HG02970 (cell line): Measurements from ENCODE around the gene GATAD2B.
A peak's percentile ranks its signal among the peaks of the same experiment; 100 is the strongest.

Experiments
- ATAC-seq: cut with Tn5 transposase; IDR thresholded peaks from one replicate; pipeline ENCODE4 v1.9.1; 2021; ENCODE audit warnings: mild to moderate bottlenecking, moderate library complexity, moderate number of reproducible peaks; ENCODE audit not compliant: unreplicated experiment, low FRiP score

The GATAD2B gene

DNA sequence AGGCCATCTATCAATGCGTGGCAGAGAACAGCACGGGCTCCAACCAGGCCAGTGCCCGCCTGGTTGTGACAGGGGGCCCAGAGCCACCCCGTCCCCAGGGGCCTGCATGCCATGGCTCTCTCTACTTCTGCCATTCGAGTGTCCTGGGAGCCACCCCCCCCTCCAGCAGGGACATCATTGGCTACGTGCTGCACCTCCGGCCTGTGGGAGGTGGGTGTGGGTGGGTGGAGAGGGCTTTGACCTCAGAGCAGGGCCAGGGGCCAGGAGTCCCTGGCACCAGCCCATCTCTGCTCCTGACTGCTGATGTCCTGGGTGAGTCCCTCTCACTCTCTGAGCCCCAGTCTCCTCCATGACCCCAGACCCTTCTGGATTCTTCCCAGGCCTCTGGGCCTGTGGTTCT lies 122.3 kb downstream of the GATAD2B start:
- no peak for ATAC-seq

DNA sequence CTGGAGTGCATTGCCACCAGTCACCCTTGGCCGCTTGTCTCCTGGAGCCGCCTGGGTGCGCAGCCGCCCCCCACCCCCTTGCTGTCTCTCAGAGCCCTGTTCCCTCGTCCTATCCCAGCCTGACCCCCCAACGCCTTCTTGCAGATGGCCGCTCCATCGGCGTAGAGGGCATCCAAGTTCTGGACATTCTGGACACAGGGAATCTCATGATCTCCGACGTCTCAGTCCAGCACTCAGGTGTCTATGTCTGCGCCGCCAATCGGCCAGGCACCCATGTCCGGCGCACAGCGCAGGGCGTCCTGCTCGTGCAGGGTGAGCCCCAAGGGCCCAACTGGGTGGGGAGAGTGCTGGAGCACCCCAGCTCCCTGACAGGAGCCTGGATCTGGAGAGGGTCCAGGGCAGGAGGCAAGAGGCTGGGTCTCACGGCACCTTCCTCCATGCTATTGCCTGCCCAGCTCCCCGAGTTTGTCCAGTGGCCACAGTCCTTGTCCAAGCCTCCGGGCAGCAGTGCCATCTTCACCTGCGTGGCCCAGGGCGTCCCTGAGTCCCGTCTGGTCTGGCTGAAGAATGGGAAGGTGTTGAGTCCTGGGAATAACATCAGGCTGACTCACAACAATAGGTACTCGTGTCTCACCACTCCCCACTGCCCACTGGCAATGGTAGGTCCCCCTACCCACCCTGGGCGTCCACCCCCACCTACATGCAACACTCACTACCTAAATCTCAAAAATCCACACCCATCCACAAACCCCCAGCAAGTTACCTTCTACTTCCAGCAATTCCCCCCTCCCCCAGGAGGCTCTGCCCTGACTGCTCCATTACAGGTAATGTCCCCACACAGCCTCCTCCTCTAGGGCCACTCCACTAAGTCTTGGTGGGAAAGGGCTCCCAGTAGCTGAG lies 123.0 kb downstream of the GATAD2B start:
- no peak for ATAC-seq

DNA sequence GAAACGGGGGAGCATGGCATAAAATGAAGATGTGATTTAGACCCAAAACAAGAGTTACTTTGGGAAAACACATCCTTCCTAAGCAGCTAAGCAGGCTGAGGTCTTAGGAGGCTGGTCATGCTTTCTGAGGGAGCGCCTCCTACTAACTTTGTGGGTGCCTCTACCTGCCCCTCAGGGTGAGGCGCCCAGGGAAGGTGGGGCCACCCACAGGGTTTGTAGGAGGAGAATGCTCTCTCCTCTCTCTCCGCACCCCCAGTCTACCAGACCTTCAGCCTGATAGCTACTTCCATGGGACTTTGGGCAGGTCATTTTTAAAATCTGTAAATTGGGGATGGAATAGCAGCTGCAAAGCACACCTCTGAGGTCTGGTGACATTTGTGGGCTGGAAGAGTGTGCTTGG lies 123.8 kb downstream of the GATAD2B start:
- ATAC-seq = no peak

DNA sequence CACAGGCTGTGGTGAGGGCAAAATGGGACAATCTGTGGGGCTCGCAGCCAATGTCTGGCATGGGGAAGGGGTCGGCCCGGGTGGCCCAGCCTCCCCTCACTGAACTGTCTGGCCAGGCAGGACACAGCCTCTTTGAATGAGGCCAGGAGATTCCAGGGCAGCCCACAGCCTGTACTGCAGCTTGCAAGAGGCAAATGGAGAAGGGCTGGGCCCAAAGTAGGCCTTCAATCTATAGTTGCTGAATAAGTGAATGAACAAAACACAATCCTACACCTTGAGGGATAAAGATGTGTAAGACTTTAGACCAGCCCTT lies 124.3 kb downstream of the GATAD2B start:
- no peak for ATAC-seq

DNA sequence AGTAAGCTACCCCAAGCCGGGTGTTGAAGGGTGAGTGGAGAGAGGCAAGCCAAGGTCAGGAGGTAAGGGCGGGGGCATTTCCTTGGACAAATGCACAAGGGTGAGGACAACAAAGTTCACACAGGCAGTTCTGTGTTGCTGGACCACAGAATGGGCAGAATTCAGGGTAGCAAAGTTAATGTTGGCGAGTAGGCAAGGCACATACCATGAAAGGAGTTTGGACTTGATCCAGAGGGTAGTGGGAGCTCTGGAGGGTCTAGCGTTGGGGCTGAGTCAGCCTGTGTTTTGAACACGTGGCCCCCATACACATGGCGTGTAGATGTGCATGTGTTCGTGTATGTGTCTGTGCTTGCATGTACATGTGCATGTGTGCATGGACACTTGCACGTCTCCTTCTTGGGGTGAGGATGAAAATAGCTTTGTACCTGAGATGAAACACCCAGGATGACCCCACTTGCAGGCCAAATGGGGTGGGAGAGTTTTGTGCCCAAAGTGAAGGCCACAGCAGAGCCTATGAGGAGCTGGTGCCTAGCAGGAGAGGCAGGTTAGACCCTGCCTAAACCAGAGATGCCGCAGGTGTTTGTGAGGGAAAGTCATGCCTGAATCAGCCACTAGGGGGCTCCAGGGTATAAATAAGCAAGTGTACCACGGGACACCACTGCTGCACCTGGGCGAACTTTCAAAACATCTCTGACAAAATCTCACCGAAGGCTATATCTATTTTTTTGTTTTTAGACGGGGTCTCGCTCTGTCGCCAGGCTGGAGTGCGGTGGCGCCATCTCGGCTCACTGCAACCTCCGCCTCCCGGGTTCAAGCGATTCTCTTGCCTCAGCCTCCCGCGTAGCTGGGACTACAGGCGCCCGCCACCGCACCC lies 125.7 kb downstream of the GATAD2B start:
- no peak for ATAC-seq

DNA sequence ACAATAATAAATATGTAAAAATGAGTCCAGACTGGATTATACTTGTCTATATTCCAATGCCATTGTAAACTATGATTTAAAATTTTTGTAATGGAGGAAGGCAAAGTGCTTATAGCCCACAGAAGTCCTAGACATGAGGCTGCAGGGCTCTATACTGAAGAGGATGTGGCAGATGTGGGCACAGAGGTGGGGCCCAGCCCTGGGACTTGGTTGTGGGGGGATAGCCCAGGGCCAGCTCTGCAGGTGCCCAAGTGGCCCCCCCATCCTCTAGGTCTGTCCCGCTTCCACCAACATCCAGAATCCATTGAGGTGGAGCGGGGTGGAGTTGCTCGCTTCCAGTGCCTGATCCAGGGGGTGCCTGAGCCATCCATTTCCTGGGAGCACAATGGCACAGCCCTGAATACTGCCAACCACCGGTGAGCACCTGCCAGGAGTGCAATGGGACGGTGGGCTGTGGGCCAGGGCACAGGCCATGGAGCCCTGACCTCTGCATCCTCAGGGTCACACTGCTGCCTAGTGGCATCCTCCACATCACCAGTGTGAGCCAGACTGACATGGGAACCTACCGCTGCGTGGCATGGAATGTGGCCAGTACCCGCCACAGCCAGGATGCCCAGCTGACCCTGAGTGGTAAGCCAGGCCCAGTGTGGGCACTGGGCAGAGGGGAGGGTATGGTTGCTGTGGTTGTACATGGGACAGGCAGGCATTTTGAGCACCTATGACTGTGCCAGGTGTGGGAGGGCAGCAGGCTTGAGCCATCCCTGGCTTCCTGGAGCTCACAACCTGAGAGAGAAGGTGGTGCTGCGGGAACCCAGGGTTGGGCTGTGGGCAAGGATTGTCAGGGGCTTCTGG lies 126.6 kb downstream of the GATAD2B start:
- no peak for ATAC-seq

DNA sequence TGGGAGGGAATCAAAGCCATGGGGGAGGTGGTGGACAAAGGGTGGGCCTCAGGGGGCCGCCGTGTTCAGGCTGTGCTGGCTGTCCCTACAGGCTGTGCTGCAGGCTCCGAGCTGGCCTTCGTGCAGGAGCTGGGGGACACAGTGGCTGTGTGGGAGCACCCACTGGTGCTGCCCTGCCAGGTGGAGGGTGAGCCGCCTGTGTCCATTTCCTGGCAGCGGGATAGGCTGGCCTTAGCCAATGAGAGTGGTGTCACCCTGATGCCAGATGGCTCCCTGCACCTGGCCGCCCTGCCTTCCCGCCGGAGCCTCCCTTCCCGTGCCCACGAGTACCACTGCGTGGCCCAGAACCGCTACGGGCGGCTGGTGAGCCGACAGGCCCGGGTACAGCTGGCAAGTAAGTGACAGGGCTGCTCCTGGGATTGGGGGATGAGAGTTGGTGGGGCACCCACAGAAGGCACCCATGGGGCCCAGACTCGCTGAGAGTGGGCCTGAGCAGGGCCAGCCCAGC lies 127.4 kb downstream of the GATAD2B start:
- no peak for ATAC-seq

DNA sequence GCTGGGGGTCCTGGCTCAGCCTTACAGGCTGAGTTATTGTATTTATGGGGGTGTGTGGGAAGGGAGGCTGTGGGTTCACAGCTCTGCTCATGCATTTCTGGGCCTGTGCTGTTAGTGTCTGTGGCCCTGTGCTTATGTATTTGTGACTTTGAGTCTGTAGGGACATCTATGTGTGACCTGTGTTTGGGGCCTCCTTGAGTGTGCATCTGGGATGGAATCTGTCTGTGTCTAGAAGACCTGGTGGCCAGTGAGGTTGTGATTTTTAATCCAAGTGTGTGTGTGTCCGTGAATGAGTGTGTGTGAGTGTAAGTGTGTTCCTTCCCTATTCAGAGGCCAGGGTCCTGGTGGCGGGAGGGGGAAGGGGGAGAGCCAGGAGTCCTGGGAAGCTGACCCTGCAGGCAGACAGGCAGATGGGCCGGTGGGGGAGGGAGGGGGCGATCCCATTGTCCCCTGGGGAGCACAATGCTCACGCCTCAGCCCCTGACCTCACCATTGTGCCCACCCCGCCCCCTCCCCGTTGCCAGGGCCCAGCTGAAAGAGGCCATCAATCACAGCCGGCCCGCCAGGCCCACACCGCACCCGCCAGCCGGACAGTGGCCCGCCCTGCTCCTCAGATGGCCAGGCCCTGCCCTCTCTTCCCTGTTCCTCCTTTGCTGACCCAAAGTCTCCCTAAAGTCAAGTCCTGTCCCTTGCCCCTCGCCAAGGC lies 128.0 kb downstream of the GATAD2B start:
- no peak for ATAC-seq

DNA sequence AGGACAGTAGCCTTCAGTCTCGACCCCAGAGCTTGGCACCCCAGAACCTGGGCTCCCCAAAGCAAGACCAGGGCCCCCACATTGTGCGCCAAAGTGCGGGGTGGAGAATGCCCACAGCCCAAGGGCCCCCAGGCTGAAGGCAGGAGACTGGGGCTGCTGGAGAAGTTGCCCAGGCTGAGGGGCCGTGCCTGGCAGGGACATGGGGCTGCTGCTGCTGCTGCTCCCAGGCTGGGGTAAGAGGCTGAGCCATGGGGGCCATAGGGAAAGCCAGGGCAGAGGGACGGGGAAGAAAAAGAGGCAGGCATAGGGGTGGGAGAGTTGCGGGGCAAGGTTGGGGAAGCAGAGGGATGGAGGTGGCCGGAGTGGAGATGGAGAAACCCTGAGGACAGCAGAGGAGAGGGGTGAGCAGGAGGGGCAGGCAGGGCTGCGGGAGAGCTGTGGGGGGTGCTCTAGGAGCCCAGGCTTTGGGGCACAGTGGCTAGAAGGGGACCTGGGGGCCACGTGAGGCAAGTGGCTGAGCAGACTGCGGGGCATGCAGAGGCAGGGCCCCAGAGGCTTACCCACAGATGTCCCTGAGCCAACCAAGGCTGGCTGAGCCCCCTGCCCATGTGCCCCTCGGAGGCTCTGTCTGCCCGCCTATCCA lies 128.7 kb downstream of the GATAD2B start:
- ATAC-seq = no peak

DNA sequence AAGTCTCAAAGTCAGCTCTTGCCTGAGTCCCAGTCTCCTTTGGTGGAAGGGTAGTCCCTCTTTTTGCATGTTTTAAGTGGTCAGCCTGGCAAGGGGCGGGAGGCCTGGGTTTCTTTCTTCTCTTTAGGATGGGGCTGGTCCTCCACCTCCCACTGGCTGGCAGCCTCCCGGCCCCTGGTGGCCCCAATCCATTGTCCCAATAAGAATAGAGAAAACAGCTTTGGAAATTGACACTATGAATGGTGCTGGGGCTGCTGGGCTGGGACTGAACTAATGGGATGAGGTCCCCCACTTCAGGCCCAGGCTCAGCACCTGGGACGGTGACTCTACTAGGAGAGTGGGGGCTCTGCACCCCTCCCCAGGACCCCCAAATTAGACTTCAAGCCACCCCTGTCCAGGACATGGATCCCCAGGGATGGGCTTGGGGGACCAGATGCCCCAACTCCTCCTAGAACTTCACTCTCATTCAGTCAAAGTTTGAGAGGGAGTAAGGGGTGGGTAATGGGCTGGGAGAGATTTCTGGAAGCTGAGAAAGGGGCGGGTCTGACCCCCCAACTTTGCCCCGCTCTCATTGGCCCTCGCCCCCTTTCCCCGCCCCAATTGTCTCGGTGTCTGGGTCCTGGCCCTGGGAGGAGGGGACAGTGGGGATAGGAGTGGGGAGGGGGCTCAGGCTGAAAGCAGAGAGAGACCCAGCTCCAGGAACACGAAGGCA lies 129.4 kb downstream of the GATAD2B start:
- no peak for ATAC-seq

DNA sequence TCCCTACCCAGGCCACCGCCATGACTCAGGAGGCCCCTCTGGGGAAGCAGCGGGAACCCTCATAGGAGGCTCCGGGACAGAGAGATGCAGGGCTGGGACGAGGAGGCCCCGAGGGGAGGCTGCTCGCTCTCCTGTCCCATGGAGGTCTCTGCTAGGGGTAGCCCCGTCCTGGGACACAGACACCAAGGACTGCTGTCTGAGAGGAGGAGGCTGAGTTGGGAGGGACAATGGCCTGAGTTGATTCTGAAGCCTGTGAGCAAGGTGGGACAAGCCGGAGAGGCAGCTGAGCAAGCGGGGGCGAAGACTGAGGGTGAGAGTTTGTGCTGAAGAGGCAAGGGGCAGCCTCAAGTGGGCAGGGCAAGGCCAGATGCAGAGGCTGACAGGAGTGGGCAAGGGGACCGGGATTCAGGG lies 130.1 kb downstream of the GATAD2B start:
- ATAC-seq = no peak

DNA sequence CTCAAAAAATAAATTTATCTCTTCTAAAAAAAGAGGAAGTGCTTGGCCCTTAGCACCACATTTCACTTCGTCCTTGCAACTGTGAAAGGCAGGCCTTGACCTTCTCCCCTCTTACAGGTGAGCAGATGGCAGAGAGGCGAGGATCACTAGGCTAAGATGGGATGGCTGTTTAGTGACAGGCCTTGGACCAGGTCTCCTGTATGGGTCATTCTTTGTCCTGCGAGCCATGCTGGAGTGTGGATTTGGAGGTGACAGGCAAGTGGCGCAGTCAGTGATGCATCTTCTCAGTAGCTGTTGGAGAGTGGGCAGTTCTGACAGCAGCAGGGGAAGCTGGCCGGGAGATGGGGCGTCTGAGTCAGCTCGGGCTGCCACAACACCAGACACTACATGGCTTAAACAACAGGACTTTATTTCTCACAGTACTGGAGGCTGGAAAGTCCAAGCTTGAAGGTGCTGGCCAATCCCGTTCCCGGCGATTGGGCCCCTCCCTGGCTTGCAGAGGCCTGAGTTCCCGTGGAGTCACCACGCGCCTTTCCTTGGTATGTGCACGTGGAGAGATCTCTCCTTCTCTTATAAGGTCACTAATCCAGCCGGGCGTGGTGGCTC lies 131.0 kb downstream of the GATAD2B start:
- peak; percentile 10 for ATAC-seq

DNA sequence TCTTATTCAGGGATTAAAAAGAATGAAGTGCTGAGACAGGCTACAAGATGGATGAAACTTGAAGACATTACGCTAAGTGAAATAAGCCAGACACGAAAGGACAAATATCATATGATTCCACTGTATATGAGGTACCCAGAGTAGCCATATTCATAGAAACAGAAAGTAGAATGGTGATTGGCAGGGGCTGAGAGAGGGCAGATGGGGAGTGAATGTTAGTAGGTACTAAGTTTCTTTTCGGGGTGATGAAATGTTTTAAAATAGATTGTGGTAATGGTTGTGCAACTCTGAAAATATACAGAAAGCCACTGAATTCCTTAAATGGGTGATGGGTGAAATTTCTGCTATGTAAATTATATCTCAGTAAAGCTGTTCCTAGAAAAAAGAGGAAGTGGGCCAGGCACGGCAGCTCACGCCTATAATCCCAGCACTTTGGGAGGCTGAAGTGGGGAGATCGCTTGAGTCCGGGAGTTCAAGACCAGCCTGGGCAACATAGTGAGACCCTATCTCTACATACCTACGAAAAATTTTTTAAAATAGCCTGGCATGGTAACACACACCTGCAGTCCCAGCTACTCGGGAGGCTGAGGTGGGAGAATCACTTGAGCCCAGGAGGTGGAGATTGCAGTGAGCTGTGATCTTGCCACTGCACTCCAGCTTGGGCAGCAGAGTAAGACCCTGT lies 131.7 kb downstream of the GATAD2B start:
- ATAC-seq = peak; percentile 63

DNA sequence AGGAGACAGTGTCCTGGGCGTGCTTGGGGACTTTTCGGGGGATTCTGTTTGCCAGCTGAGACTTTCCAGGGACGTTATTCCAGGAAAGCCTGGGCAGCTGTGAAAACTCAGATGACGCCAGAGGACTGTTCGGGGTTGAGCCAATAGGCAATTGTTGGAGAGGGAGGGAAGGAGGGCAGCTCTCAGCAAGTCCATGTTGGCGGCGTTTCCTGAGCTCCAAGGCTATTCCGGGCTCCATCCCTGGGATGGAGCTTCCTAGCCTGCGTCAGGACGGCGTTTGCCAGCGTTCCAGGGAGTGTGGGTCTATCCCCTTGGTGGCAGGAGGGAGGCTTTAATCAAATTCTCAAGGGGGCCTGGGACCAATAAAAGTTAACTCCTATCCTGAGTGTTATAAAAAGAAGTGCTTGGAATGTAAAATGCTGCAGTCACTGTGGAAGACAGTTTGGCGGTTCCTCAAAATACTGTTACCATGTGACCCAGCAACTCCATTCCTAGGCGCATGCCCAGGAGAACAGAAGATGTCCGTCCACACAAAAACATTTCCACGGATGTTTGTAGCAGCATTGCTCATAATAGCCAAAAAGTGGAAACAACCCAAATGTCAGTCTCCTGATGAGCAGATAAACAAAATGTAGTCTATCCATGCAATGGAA lies 132.3 kb downstream of the GATAD2B start:
- no peak for ATAC-seq

DNA sequence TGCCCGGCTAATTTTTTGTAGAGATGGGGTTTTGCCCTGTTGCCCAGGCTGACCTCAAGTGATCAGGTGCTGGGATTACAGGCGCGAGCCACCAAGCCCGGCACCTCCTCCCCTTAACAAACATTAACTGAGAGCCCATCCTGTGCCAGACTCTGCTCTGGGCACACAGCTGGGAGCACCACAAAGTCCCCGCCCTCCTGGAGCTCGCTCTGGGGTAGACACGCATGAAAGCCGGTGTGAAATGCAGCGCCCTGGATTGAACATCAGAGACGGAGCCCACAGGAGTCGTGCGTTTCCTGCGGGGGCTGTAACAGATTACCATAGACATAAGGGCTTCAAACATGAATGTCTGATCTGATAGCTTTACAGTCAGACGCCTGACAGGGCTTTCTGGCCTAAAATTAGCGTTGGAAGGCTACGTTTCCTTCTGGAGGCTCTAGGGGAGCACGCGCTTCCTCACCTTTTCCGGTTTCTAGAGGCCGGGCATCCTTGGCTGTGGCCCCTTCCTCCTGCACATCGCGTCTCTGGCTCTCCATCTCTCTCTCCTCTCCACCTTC lies 133.2 kb downstream of the GATAD2B start:
- ATAC-seq = no peak

DNA sequence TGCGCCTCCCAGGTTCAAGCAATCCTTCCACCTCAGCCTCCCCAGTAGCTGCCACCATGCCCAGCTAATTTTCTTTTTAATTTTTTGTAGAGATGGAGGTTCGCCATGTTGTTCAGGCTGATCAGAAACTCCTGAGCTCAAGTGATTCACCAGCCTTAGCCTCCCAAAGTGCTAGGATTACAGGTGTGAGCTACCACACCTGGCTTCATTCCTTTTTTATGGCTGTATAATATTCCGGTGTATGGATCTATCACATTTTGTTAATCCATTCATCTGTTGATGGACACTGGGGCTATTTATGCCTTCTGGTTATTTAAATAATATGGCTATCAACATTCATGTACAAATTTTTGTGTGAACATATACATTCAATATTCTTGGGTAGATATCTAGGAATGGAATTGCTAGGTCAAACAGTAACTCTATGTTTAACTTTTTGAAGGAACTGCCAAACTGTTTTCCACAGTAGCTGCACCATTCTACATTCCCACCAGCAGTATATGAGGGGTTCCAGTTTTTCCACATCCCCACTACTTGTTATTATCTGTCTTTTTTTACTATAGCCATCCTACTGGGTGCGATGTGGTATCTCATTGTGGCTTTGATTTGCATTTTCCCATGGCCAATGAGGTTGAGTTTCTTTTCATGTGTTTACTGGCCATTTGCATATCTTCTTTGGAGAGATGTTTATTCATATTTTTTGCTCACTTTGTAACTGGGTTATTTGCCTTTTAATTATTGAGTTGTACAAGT lies 136.6 kb downstream of the GATAD2B start:
- ATAC-seq = no peak
